ENCODE results near the gene RNF157. TPM values are rescaled to one million over a fixed set of nuclear protein-coding genes. Genes with fewer than 3 reads are reported as not detected.

Gene RNF157
- total and polyA plus RNA-seq, 9 of the 15 experiments (the other 6 are each of a cell fraction or from before 2014, with no cell fraction given), result 8.1 to 31.7 (median 20.8) TPM

DNA sequence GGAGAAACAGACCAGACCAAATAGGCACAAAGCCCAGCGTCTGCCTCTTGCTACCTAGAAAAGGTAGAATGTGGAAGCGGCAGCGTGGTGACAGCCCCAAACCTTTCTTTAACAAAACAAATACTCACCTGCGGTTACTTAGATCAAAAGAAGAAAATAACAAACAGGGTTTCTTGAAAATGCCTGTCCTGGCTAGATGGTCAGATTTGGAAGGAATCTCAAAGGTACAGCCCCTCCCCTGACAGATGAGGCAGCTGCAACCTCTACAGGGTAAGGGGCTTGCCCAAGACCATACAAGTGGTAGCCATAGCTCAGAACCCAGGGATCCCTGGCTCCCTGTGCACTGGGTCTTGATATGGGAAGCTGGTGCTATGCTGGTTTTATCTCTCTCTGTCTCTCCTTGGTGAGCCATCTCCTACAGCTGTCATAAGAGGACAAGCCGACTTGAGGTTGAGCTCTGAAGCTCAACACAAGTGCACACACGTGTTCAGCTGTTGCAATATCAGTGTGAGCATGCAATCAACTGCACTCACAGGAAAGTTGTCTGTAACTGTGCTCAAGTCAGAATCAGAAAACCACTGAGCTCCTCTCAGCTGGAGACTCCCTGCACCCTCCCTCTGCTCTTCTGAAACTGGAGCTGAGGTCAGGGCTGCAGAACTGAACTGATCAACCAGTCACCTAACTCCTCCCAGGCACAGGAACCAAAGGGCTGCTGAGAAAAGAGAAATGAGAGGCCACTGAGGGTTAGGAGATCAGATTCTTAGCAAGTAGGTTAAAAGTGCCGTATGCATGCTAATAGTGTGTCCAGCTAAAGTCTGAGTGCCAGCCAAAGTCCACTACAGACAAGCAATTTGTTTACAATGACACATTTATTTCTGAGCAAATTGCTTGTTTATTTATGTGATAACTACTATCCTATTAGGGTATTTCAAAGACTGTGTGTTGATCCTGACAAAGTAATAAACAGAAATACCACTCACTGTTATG lies 6.1 kb upstream of the RNF157 start (continued):
- TF ChIP-seq, protein P1, sequence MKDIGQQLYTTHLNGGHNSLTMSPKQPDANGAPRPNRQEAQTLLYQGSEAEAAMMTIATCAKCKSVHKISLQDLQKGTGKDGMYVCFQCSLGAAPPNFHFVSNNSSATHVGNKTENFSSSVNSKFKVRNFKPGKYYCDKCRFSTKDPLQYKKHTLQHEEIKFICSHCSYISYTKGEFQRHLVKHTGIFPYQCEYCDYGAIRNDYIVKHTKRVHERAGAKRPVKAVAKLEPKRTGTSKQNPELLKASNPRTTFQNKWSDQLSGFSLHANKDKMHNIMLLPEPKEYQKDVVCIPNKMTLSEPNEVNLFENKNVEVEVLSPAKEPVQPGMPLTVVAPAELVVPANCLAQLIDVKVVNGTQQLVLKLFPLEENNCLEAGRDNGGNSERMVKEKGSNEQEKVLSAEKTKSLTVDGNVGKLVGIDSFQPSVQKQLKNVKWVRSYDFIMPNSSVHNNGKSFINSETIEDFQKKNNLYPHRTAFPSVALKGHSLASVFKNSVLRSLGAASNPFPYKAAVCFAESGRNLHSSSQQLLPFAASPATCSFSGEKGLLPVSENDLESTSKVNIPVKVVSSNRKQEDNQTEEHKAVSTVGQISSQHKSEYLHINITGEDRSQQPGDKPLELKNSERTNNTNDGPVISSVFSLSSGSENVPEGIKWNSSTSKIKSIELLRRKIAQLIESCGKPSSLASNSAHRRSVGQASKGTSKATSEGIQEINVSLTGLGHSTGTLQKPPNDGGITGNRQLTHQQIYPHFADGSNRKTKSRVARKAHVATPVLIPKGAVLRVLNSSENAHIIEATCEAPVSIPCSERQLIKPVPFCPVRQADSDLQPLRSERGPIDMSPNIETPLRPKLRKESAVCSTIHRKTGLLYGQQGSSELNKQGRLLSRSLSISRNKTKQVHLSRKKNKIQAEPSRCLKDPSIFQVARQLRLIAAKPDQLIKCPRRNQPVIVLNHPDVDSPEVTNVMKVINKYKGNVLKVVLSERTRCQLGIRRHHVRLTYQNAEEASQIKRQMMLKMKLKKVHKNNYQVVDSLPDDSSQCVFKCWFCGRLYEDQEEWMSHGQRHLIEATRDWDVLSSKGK (CRISPR knock-in tag; IDR thresholded peaks at IDR 0.05), result no peak
- TF ChIP-seq TSC22D4 (tag; IDR thresholded peaks at IDR 0.05) (no peak), TEAD2 (tag; IDR thresholded peaks at IDR 0.05) (no peak), POLR2H (tag; IDR thresholded peaks at IDR 0.05; ENCODE audit: low read depth) (no peak; the same call in 1 of the 2 replicates), TRIM24 (IDR thresholded peaks at IDR 0.05) (peak; percentile 73 to 76; a peak in 2 of 4 replicates), SAFB2 (IDR thresholded peaks at IDR 0.05; ENCODE audit: borderline replicate concordance, low read depth, low read length, severe bottlenecking) (no peak), CBX8 (IDR thresholded peaks at IDR 0.05; ENCODE audit: borderline replicate concordance, extremely low read depth, low read depth, low read length, poor library complexity, severe bottlenecking) (no peak), POLR2B (IDR thresholded peaks at IDR 0.05; ENCODE audit: low read depth, partially characterized antibody) (no peak), NR3C1 (CRISPR knock-in tag; IDR thresholded peaks at IDR 0.05) (no peak), NFXL1 (CRISPR knock-in tag; IDR thresholded peaks at IDR 0.05) (no peak), MAFG (tag; conservative IDR thresholded peaks at IDR 0.05) (no peak)
- TF ChIP-seq, protein P2, sequence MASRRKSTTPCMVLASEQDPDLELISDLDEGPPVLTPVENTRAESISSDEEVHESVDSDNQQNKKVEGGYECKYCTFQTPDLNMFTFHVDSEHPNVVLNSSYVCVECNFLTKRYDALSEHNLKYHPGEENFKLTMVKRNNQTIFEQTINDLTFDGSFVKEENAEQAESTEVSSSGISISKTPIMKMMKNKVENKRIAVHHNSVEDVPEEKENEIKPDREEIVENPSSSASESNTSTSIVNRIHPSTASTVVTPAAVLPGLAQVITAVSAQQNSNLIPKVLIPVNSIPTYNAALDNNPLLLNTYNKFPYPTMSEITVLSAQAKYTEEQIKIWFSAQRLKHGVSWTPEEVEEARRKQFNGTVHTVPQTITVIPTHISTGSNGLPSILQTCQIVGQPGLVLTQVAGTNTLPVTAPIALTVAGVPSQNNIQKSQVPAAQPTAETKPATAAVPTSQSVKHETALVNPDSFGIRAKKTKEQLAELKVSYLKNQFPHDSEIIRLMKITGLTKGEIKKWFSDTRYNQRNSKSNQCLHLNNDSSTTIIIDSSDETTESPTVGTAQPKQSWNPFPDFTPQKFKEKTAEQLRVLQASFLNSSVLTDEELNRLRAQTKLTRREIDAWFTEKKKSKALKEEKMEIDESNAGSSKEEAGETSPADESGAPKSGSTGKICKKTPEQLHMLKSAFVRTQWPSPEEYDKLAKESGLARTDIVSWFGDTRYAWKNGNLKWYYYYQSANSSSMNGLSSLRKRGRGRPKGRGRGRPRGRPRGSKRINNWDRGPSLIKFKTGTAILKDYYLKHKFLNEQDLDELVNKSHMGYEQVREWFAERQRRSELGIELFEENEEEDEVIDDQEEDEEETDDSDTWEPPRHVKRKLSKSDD (conservative IDR thresholded peaks at IDR 0.05; ENCODE audit: low read length), result no peak
- TF ChIP-seq, protein P3, sequence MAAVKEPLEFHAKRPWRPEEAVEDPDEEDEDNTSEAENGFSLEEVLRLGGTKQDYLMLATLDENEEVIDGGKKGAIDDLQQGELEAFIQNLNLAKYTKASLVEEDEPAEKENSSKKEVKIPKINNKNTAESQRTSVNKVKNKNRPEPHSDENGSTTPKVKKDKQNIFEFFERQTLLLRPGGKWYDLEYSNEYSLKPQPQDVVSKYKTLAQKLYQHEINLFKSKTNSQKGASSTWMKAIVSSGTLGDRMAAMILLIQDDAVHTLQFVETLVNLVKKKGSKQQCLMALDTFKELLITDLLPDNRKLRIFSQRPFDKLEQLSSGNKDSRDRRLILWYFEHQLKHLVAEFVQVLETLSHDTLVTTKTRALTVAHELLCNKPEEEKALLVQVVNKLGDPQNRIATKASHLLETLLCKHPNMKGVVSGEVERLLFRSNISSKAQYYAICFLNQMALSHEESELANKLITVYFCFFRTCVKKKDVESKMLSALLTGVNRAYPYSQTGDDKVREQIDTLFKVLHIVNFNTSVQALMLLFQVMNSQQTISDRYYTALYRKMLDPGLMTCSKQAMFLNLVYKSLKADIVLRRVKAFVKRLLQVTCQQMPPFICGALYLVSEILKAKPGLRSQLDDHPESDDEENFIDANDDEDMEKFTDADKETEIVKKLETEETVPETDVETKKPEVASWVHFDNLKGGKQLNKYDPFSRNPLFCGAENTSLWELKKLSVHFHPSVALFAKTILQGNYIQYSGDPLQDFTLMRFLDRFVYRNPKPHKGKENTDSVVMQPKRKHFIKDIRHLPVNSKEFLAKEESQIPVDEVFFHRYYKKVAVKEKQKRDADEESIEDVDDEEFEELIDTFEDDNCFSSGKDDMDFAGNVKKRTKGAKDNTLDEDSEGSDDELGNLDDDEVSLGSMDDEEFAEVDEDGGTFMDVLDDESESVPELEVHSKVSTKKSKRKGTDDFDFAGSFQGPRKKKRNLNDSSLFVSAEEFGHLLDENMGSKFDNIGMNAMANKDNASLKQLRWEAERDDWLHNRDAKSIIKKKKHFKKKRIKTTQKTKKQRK (IDR thresholded peaks at IDR 0.05; ENCODE audit: borderline replicate concordance, low read depth, low read length), result no peak
- TF ChIP-seq, protein P4, sequence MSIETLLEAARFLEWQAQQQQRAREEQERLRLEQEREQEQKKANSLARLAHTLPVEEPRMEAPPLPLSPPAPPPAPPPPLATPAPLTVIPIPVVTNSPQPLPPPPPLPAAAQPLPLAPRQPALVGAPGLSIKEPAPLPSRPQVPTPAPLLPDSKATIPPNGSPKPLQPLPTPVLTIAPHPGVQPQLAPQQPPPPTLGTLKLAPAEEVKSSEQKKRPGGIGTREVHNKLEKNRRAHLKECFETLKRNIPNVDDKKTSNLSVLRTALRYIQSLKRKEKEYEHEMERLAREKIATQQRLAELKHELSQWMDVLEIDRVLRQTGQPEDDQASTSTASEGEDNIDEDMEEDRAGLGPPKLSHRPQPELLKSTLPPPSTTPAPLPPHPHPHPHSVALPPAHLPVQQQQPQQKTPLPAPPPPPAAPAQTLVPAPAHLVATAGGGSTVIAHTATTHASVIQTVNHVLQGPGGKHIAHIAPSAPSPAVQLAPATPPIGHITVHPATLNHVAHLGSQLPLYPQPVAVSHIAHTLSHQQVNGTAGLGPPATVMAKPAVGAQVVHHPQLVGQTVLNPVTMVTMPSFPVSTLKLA (conservative IDR thresholded peaks at IDR 0.05), result peak; percentile 65 to 84
